A549 (cell line): ENCODE results near the gene KRT7. TPM values are rescaled to one million over a fixed set of nuclear protein-coding genes. Genes with fewer than 3 reads are reported as not detected.

ENCODE experiments used
- ATAC-seq, 2 experiments: fragments of 200-7000 bp in 1 of 2; fragments of >200 bp in 1 of 2; cut with Nextera tagmentation in 1 of 2; cut with Tn5 transposase in 1 of 2; 3 replicates each; pipeline versions ENCODE4 v1.8.0 to v1.9.1; 2018 to 2020; ENCODE audit warnings: mild to moderate bottlenecking in 1 of 2, moderate library complexity in 1 of 2
- CTCF ChIA-PET: fragments of 300-600 bp; sonication (Branson Sonifier 250); formaldehyde crosslinking; extraction: SDS; loops from one replicate; lab custom pipeline; 2021; ENCODE audit warnings: antibody characterized with exemption, inconsistent platforms; lab: Yijun Ruan, JAX
- POLR2A ChIA-PET: fragments of 350-600 bp; formaldehyde crosslinking; extraction: SDS; loops from one replicate; lab custom pipeline; 2021; ENCODE audit warnings: antibody characterized with exemption, inconsistent platforms; lab: Yijun Ruan, JAX
- DNase-seq, 2 experiments: peaks; one replicate each; pipeline versions ENCODE4 v3.0.0 to v3.0.0-alpha.2; 2011 to 2016; ENCODE audit warnings: low read depth in 1 of 2, low spot score in 1 of 2
- FAIRE-seq: peaks from 2 replicates; lab custom pipeline; 2011; peaks lifted over from hg19 to GRCh38; lab: Jason Lieb, UNC
- H3K27ac ChIP-seq, 2 experiments: fragments of >200 bp; sonication (Bioruptor Twin); formaldehyde crosslinking; 3 replicates each; pipeline ENCODE4 v1.5.1; 2016 to 2017
- H3K4me1 ChIP-seq: fragments of >200 bp; sonication (Bioruptor Twin); formaldehyde crosslinking; 3 replicates; pipeline ENCODE4 v1.6.1; 2016
- H3K4me2 ChIP-seq: fragments of >200 bp; sonication (Bioruptor Twin); formaldehyde crosslinking; 3 replicates; pipeline ENCODE4 v1.6.1; 2016
- H3K4me3 ChIP-seq: fragments of >200 bp; sonication (Bioruptor Twin); formaldehyde crosslinking; 3 replicates; pipeline ENCODE4 v1.5.1; 2016
- H3K9me3 ChIP-seq: fragments of >200 bp; sonication (Bioruptor Twin); formaldehyde crosslinking; 3 replicates; pipeline ENCODE4 v1.6.1; 2016
- BHLHE40 ChIP-seq: IDR thresholded peaks from 2 replicates; pipeline ENCODE4 v1.6.1; 2012; ENCODE audit warnings: low read depth, low read length, inconsistent platforms
- CBX2 ChIP-seq: fragments of 200-600 bp; sonication (generic); IDR thresholded peaks from 2 replicates; pipeline ENCODE4 v1.6.1; 2016; ENCODE audit warnings: low read depth, mild to moderate bottlenecking, borderline replicate concordance
- CBX8 ChIP-seq: fragments of 200-600 bp; sonication (generic); IDR thresholded peaks from 2 replicates; pipeline ENCODE4 v1.6.1; 2016
- CEBPB ChIP-seq, 2 experiments: fragments of >200 bp in 1 of 2; sonication (Bioruptor Twin) in 1 of 2; formaldehyde crosslinking in 1 of 2; IDR thresholded peaks; 2 replicates each; pipeline ENCODE4 v1.6.1; 2012 to 2016
- EHF ChIP-seq: fragments of 250-450 bp; sonication (Bioruptor Pico); IDR thresholded peaks from 2 replicates; pipeline ENCODE4 v1.5.0; 2020; ENCODE audit warnings: mild to moderate bottlenecking
- EP300 ChIP-seq, 2 experiments: fragments of >200 bp; sonication (Bioruptor Twin); formaldehyde crosslinking; IDR thresholded peaks; 2 replicates in 1 of 2; 3 replicates in 1 of 2; pipeline ENCODE4 v1.6.1; 2016 to 2017
- ESRRA ChIP-seq: fragments of 150-350 bp; IDR thresholded peaks from 2 replicates; pipeline ENCODE4 v1.6.1; 2014; ENCODE audit warnings: mild to moderate bottlenecking, low read length, borderline replicate concordance
- HEYL ChIP-seq: fragments of 250-450 bp; sonication (Bioruptor Pico); IDR thresholded peaks from 2 replicates; pipeline ENCODE4 v1.8.0; 2021; ENCODE audit warnings: mild to moderate bottlenecking, moderate library complexity
- HOXB5 ChIP-seq: fragments of 250-450 bp; sonication (Bioruptor Pico); IDR thresholded peaks from 2 replicates; pipeline ENCODE4 v1.5.0; 2020; ENCODE audit warnings: mild to moderate bottlenecking, moderate library complexity
- JUNB ChIP-seq: fragments of >200 bp; sonication (Bioruptor Twin); formaldehyde crosslinking; IDR thresholded peaks from 2 replicates; pipeline ENCODE4 v1.6.1; 2016
- NFE2L2 ChIP-seq: fragments of 150-350 bp; conservative IDR thresholded peaks from 2 replicates; pipeline ENCODE4 v1.6.1; 2014; ENCODE audit warnings: low read length
- NPAS2 ChIP-seq: fragments of 250-450 bp; sonication (Bioruptor Pico); IDR thresholded peaks from 2 replicates; pipeline ENCODE4 v1.8.0; 2022; ENCODE audit warnings: mild to moderate bottlenecking, moderate library complexity, borderline replicate concordance
- NR3C1 ChIP-seq: fragments of >200 bp; sonication (Bioruptor Twin); formaldehyde crosslinking; IDR thresholded peaks from 3 replicates; pipeline ENCODE4 v1.6.1; 2017
- PHF8 ChIP-seq: fragments of 200-600 bp; sonication (generic); IDR thresholded peaks from 2 replicates; pipeline ENCODE4 v1.6.1; 2016; ENCODE audit warnings: low read depth, mild to moderate bottlenecking, antibody characterized with exemption, moderate library complexity, borderline replicate concordance
- RCOR1 ChIP-seq: fragments of 150-350 bp; IDR thresholded peaks from 2 replicates; pipeline ENCODE4 v1.6.1; 2014; ENCODE audit warnings: antibody characterized with exemption, low read length, low read depth
- RFX5 ChIP-seq: fragments of 450-650 bp; IDR thresholded peaks from 2 replicates; pipeline ENCODE4 v1.7.1; 2014; ENCODE audit warnings: antibody characterized with exemption, mild to moderate bottlenecking, moderate library complexity
- SREBF2 ChIP-seq: fragments of 450-650 bp; IDR thresholded peaks from 2 replicates; pipeline ENCODE4 v1.6.1; 2014; ENCODE audit warnings: mild to moderate bottlenecking, moderate library complexity
- WGBS: methylation state at CpG from one replicate; pipeline ENCODE4 v1.1.6; 2017; ENCODE audit errors: missing lambda C conversion rate; 5-methylcytosine and 5-hydroxymethylcytosine counted together
- polyA plus RNA-seq, 4 experiments: library from polyadenylated mRNA; depleted of rRNA in 3 of 4; stranded (reverse); fragments of >200 nt; fragmentation: RNase III in 1 of 4; extraction: RNeasy Plus Mini Kit Qiagen cat#74134 plus additional on column Dnase treatment in 1 of 4; gene quantifications; 2 replicates in 3 of 4; 3 replicates in 1 of 4; pipeline ENCODE4 v1.2.3, GENCODE V29; 2011 to 2017
- TF ChIP-seq, protein P1 (sequence below): fragments of 450-650 bp; IDR thresholded peaks from 2 replicates; pipeline ENCODE4 v1.6.1; 2014; ENCODE audit warnings: antibody characterized with exemption
- TF ChIP-seq, protein P2 (sequence below): fragments of >200 bp; sonication (Bioruptor Twin); formaldehyde crosslinking; IDR thresholded peaks from 3 replicates; pipeline ENCODE4 v1.6.1; 2016
- TF ChIP-seq, protein P3 (sequence below): IDR thresholded peaks from 2 replicates; pipeline ENCODE4 v1.6.1; 2012
- TF ChIP-seq, protein P4 (sequence below): fragments of 250-450 bp; sonication (Bioruptor Pico); IDR thresholded peaks from 2 replicates; pipeline ENCODE4 v1.5.0; 2021; ENCODE audit warnings: mild to moderate bottlenecking, moderate library complexity, borderline replicate concordance

Gene KRT7
- polyA plus RNA-seq, 2 of the 4 experiments (the other 2 are of a cell fraction): 2,623 to 3,055 TPM

DNA sequence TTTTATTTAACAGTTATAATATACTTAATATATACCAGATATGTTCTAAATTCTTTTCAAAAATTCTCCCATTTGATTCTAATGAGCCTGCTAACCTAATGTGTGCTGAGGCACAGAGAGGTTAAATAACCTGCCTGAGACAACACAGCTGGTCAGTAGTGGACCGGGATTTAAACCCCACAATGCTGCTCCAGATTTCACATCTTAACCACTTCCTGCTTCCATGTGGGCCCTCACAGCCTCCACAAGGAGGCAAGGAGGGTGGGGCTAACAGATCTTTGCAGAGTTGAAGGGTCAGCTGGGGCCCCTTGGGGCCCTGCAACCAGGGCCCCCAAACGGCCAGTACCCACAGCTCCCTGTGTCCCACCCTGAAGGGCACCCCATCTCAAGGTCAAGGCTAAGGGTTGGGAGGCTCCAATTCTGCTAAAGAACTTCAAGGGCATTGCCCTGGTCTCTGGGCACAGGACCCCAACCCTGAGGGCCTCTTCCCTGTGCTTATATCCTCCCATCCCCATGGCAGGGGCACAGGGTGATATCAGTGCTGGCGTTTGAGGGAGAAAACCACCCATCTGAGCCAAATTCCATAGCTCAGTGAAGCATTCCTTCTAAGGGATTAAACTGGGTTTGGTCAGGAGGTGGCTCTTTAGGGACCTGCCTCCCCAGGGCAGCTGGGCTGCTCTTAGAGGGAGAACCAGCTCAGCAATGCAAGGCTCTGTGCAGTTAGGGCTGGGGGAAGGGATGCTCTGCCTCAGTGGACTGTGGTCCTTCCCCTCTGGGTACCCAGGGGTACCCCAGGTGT is 43.5 kb upstream of the KRT7 start:
- no peak for ATAC-seq
- peak overlapping the region; percentile 64 for H3K4me3 ChIP-seq
- H3K4me1 ChIP-seq: peaks cover 91% of the 10 kb centered on the region
- peak overlapping the region; percentile 97 for H3K4me2 ChIP-seq
- no peak for DNase-seq
- H3K27ac ChIP-seq: peak overlapping the region; percentile 96 to 100
- TF ChIP-seq PHF8 (no peak), RCOR1 (no peak), NFE2L2 (no peak), SREBF2 (no peak), CEBPB (IDR thresholded peaks at IDR 0.05) (no peak), NPAS2 (CRISPR knock-in tag) (no peak), CBX8 (no peak), JUNB (no peak), EP300 (IDR thresholded peaks at IDR 0.05) (no peak), CBX2 (no peak), BHLHE40 (no peak), NR3C1 (no peak), ESRRA (no peak)
- TF ChIP-seq, protein P1, sequence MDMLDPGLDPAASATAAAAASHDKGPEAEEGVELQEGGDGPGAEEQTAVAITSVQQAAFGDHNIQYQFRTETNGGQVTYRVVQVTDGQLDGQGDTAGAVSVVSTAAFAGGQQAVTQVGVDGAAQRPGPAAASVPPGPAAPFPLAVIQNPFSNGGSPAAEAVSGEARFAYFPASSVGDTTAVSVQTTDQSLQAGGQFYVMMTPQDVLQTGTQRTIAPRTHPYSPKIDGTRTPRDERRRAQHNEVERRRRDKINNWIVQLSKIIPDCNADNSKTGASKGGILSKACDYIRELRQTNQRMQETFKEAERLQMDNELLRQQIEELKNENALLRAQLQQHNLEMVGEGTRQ: no peak
- TF ChIP-seq, protein P2, sequence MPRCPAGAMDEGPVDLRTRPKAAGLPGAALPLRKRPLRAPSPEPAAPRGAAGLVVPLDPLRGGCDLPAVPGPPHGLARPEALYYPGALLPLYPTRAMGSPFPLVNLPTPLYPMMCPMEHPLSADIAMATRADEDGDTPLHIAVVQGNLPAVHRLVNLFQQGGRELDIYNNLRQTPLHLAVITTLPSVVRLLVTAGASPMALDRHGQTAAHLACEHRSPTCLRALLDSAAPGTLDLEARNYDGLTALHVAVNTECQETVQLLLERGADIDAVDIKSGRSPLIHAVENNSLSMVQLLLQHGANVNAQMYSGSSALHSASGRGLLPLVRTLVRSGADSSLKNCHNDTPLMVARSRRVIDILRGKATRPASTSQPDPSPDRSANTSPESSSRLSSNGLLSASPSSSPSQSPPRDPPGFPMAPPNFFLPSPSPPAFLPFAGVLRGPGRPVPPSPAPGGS: no peak
- TF ChIP-seq, protein P3, sequence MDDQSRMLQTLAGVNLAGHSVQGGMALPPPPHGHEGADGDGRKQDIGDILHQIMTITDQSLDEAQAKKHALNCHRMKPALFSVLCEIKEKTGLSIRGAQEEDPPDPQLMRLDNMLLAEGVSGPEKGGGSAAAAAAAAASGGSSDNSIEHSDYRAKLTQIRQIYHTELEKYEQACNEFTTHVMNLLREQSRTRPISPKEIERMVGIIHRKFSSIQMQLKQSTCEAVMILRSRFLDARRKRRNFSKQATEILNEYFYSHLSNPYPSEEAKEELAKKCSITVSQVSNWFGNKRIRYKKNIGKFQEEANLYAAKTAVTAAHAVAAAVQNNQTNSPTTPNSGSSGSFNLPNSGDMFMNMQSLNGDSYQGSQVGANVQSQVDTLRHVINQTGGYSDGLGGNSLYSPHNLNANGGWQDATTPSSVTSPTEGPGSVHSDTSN: no peak
- TF ChIP-seq, protein P4, sequence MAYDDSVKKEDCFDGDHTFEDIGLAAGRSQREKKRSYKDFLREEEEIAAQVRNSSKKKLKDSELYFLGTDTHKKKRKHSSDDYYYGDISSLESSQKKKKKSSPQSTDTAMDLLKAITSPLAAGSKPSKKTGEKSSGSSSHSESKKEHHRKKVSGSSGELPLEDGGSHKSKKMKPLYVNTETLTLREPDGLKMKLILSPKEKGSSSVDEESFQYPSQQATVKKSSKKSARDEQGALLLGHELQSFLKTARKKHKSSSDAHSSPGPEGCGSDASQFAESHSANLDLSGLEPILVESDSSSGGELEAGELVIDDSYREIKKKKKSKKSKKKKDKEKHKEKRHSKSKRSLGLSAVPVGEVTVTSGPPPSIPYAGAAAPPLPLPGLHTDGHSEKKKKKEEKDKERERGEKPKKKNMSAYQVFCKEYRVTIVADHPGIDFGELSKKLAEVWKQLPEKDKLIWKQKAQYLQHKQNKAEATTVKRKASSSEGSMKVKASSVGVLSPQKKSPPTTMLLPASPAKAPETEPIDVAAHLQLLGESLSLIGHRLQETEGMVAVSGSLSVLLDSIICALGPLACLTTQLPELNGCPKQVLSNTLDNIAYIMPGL: no peak
- ChIA-PET CTCF (interaction anchor here (0.6 to 8.0 kb wide), 7 partner anchors 32 to 691 kb away, joined by 3 to 44 read pairs (median 5); no protein-coding TSS in a partner anchor), POLR2A (interaction anchor here (1.0 to 1.5 kb wide), 3 partner anchors 23 to 47 kb away, joined by 3 read pairs; partner anchors contain the start of gene KRT7)
- 11% methylated on average over 3 of the region's 3 CpGs for WGBS
- no peak for FAIRE-seq
- no peaks in the 10 kb centered on the region for H3K9me3 ChIP-seq

DNA sequence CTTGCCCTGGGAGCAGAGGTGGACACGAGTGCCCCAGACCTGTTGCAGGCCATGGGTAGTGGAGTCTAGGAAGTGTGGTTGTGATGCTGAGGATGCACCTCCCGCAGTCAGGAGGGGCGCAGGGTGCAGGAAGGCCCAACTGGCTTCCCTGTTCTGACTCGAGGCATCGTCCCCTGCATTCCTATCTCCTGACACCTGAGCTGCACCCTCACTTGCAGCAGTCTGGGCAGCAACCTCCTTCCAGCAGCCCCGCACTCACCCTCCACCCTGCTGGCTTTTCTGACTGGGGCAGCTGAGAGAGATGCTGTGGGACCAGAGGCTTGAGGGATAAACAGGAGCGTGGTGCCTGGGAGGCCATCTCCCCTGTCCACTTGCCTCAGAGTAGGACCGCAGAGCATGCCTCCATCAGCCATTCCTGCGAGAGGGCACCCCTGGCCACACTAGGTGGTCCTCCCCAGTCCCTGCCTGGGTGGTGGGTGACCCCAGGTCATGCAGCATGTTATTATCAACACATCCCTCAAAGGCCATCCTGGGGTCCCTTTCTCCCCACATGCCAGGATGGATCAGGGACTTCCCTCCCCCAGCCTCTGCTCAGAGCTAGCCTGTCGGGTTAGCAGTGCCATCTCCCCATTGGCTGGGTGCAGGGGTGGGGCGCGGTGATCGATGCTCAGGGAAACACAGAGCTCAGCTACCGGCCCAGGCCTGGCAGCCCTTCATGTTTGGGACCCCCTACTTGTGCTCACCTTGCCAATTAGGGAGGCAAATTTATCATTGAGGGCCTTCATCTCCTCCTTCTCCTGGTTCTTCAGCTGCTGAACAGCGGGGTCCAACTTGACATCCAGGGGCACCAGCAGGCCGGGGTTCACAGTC is 41.9 kb upstream of the KRT7 start:
- Histone ChIP-seq H3K4me1 (peaks cover 88% of the 10 kb centered on the region), H3K9me3 (no peaks in the 10 kb centered on the region), H3K4me3 (peak overlapping the region; percentile 64), H3K27ac (peak overlapping the region; percentile 96 to 100), H3K4me2 (peak overlapping the region; percentile 97)
- peak; percentile 58 to 82 for DNase-seq
- WGBS: 26% methylated on average over 16 of the region's 16 CpGs
- ChIA-PET POLR2A (interaction anchor here (0.7 to 2.3 kb wide), 19 partner anchors 10 to 92 kb away, joined by 3 to 22 read pairs (median 5); partner anchors contain the start of gene KRT7), CTCF (interaction anchor here (0.5 to 8.0 kb wide), 15 partner anchors 31 to 695 kb away, joined by 3 to 44 read pairs (median 4); partner anchors contain the start of gene KRT7)
- peak; percentile 48 to 68 for ATAC-seq
- no peak for FAIRE-seq
- TF ChIP-seq, protein P2: no peak
- peak; percentile 67; the same call in 1 of the 2 replicates for TF ChIP-seq HOXB5 (CRISPR knock-in tag)
- TF ChIP-seq EHF (CRISPR knock-in tag): 0 out of 2 replicates have a peak, but pooled peaks have one; percentile 42
- TF ChIP-seq HEYL: no peak
- TF ChIP-seq RFX5: no peak
